DND-41 (cell line): ENCODE data around the gene MYEOV.

Experiments used
- ATAC-seq: fragments of 200-7000 bp; cut with Tn5 transposase; 3 replicates; pipeline ENCODE4 v1.9.1; 2021; ENCODE audit warnings: low read depth; ENCODE audit not compliant: insufficient read depth
- DNase-seq: peaks from one replicate; pipeline ENCODE4 v3.0.0-alpha.2; 2020
- H2AFZ ChIP-seq: 2 replicates; pipeline ENCODE4 v1.6.0; 2012; ENCODE audit warnings: low read depth, low read length
- H3K27ac ChIP-seq: 2 replicates; pipeline ENCODE4 v1.5.1; 2012; ENCODE audit warnings: low read length, inconsistent platforms
- H3K27me3 ChIP-seq: fragments of 200-600 bp; sonication (generic); 2 replicates; pipeline ENCODE4 v1.6.0; 2012; ENCODE audit warnings: low read length, mild to moderate bottlenecking, inconsistent platforms; ENCODE audit not compliant: insufficient read depth, poor library complexity
- H3K36me3 ChIP-seq: 2 replicates; pipeline ENCODE4 v1.5.1; 2012; ENCODE audit warnings: low read length, inconsistent platforms; ENCODE audit not compliant: insufficient read depth
- H3K4me1 ChIP-seq: 2 replicates; pipeline ENCODE4 v1.5.1; 2012; ENCODE audit warnings: mild to moderate bottlenecking, low read length; ENCODE audit not compliant: insufficient read depth
- H3K4me2 ChIP-seq: 2 replicates; pipeline ENCODE4 v1.6.0; 2012; ENCODE audit warnings: mild to moderate bottlenecking, moderate library complexity, low read length, inconsistent platforms; ENCODE audit not compliant: insufficient read depth
- H3K4me3 ChIP-seq, 2 experiments: fragments of 200-600 bp in 1 of 2; shearing (Covaris generic) in 1 of 2; 2 replicates each; pipeline ENCODE4 v1.5.1; 2012 to 2016; ENCODE audit warnings: inconsistent platforms in 2 of 2, low read length in 2 of 2, mild to moderate bottlenecking in 2 of 2, low read depth in 1 of 2, moderate library complexity in 1 of 2
- H3K79me2 ChIP-seq: 2 replicates; pipeline ENCODE4 v1.6.0; 2012; ENCODE audit warnings: low read length, inconsistent platforms; ENCODE audit not compliant: insufficient read depth
- H3K9ac ChIP-seq: 2 replicates; pipeline ENCODE4 v1.6.0; 2012; ENCODE audit warnings: low read depth, mild to moderate bottlenecking, inconsistent platforms, low read length, moderate library complexity
- H3K9me3 ChIP-seq: 2 replicates; pipeline ENCODE4 v1.5.1; 2012; ENCODE audit warnings: low read length, moderate library complexity, mild to moderate bottlenecking, inconsistent platforms; ENCODE audit not compliant: insufficient read depth, severe bottlenecking
- H4K20me1 ChIP-seq: 2 replicates; pipeline ENCODE4 v1.6.0; 2012; ENCODE audit warnings: low read length; ENCODE audit not compliant: insufficient read depth
- EZH2 ChIP-seq: IDR thresholded peaks from 3 replicates; pipeline ENCODE4 v1.6.1; 2012; ENCODE audit warnings: borderline replicate concordance, low read depth, mild to moderate bottlenecking, moderate library complexity, low read length, inconsistent platforms; ENCODE audit not compliant: severe bottlenecking
- TF ChIP-seq, protein P1 (sequence below): IDR thresholded peaks from 2 replicates; pipeline ENCODE4 v1.5.1; 2012; ENCODE audit warnings: borderline replicate concordance, low read length, moderate library complexity, mild to moderate bottlenecking; ENCODE audit not compliant: poor library complexity, severe bottlenecking; ENCODE audit errors: extremely low read depth

The MYEOV gene

DNA sequence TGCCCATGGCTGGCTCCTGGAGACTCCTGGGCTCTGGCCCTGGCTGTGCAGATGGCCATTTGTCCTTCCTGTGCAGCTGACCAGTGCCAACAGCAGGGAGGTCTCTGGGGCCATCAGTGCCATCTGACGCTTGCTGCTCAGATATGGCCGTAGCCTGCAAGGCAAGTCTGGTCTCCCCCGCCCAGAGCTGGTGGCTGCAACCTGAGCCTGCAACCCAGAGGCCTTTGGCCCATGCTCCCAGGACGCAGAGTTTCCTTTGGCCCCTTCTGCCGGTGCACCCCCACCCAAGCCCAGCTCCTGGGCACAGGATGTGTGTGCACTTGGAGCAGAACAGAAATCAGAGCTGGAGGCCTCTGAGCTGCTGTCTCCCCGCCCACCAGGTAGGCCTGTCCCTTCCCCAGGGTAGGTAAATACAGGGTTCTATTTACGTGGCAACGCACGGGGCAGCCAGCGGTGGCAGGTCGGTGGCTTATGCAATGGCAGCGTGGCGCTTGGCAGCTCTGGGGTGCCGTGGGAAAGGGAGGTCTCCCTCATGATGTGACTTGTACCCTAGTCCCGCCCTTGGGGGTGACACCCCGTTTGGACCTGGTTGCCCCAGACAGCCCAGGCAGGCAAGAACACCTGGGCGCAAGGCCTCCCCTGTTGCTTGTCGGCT is 21.0 kb upstream of the MYEOV start:
- Histone ChIP-seq H3K9ac (no peak overlapping the region), H3K4me2 (no peak overlapping the region), H3K9me3 (no peaks in the 10 kb centered on the region), H3K27ac (no peak overlapping the region), H3K36me3 (no peaks in the 10 kb centered on the region), H2AFZ (no peak overlapping the region), H3K27me3 (no peaks in the 10 kb centered on the region), H4K20me1 (no peaks in the 10 kb centered on the region), H3K4me1 (no peaks in the 10 kb centered on the region), H3K79me2 (no peaks in the 10 kb centered on the region), H3K4me3 (no peak overlapping the region)
- TF ChIP-seq, protein P1, sequence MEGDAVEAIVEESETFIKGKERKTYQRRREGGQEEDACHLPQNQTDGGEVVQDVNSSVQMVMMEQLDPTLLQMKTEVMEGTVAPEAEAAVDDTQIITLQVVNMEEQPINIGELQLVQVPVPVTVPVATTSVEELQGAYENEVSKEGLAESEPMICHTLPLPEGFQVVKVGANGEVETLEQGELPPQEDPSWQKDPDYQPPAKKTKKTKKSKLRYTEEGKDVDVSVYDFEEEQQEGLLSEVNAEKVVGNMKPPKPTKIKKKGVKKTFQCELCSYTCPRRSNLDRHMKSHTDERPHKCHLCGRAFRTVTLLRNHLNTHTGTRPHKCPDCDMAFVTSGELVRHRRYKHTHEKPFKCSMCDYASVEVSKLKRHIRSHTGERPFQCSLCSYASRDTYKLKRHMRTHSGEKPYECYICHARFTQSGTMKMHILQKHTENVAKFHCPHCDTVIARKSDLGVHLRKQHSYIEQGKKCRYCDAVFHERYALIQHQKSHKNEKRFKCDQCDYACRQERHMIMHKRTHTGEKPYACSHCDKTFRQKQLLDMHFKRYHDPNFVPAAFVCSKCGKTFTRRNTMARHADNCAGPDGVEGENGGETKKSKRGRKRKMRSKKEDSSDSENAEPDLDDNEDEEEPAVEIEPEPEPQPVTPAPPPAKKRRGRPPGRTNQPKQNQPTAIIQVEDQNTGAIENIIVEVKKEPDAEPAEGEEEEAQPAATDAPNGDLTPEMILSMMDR: no peak
- no peak for TF ChIP-seq EZH2
- DNase-seq: no peak
- ATAC-seq: no peak

DNA sequence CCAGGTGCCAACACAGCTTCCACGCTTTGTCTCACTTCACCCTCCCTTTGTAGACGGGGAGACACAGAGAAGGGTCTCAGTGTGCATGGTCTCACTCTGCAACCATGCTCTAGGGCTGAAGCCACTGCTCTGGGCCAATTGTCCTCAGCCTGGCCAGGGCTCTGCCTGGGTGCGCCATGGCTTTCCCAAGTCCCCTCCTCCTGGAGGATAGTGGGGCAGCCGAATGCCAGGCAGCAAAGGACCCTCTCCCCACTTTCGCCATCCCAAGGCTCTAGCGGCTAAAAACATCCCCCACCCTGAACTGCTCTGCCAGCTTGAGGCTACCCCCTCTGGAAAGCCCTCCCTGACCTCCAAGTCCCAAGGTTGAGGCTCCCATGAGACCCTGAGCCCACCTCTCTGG is 20.4 kb upstream of the MYEOV start:
- H2AFZ ChIP-seq: no peak overlapping the region
- H3K4me3 ChIP-seq: no peak overlapping the region
- H4K20me1 ChIP-seq: no peaks in the 10 kb centered on the region
- no peaks in the 10 kb centered on the region for H3K79me2 ChIP-seq
- no peak overlapping the region for H3K27ac ChIP-seq
- no peaks in the 10 kb centered on the region for H3K36me3 ChIP-seq
- H3K27me3 ChIP-seq: no peaks in the 10 kb centered on the region
- no peak overlapping the region for H3K9ac ChIP-seq
- DNase-seq: no peak
- TF ChIP-seq, protein P1: no peak
- no peak for TF ChIP-seq EZH2
- no peak for ATAC-seq
- H3K4me1 ChIP-seq: no peaks in the 10 kb centered on the region
- H3K9me3 ChIP-seq: no peaks in the 10 kb centered on the region
- no peak overlapping the region for H3K4me2 ChIP-seq

DNA sequence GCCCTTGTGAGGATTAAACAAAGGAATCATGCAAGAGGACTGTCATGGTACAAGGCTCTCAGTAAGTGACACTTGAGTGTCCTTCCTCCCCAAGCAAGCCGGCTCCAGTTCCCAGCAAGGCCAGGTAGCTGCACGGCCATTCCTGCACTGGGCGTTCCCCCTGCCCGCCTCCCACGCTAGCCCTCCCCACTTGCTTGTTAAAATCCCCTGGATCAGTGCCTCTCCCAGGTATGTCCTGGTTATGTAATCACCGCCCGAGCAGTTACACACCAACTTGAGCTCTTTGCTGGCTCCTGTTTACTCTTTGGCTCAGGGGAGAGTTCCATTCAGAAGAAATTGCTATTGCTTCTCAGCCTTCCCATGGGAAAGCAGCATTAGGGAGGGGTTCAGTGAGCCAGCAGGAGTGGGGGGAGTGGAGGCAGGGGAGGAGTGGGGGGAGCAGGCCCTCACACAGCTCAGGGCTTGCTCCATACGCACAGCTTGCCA is 19.4 kb upstream of the MYEOV start:
- ATAC-seq: no peak
- Histone ChIP-seq H3K4me3 (no peak overlapping the region), H3K27ac (no peak overlapping the region)

More for the DNA sequence above, 19.4 kb upstream of the MYEOV start:
- H3K79me2 ChIP-seq: no peaks in the 10 kb centered on the region
- no peak for DNase-seq
- TF ChIP-seq, protein P1: no peak
- TF ChIP-seq EZH2: no peak
- H3K9me3 ChIP-seq: no peaks in the 10 kb centered on the region
- H3K4me2 ChIP-seq: no peak overlapping the region
- H3K27me3 ChIP-seq: no peaks in the 10 kb centered on the region
- no peaks in the 10 kb centered on the region for H3K4me1 ChIP-seq
- H3K36me3 ChIP-seq: no peaks in the 10 kb centered on the region
- H2AFZ ChIP-seq: no peak overlapping the region
- no peak overlapping the region for H3K9ac ChIP-seq
- no peaks in the 10 kb centered on the region for H4K20me1 ChIP-seq
